IMR-90 (cell line): Measurements from ENCODE around the gene SLIT3. TPM values are rescaled to one million over a fixed set of nuclear protein-coding genes. Genes with fewer than 3 reads are reported as not detected.

Experiments used
- ATAC-seq: fragments of 200-7000 bp; cut with Tn5 transposase; 2 replicates; pipeline ENCODE4 v1.9.1; 2020; ENCODE audit warnings: low read depth, mild to moderate bottlenecking, moderate library complexity
- BruUV-seq: library from RNA; stranded (reverse); fragments of 400-500 nt; replicated peaks from 2 replicates; lab custom pipeline; 2021; lab: Mats Ljungman, UMichigan
- CTCF ChIA-PET: fragments of 300-600 bp; formaldehyde crosslinking; extraction: SDS; loops from one replicate; lab custom pipeline; 2021; ENCODE audit warnings: antibody characterized with exemption; lab: Yijun Ruan, JAX
- POLR2A ChIA-PET: fragments of 300-600 bp; sonication (Branson Sonifier 250); formaldehyde crosslinking; loops from one replicate; lab custom pipeline; 2022; ENCODE audit warnings: antibody characterized with exemption; ENCODE audit not compliant: unreplicated experiment; lab: Charles Lee
- DNase-seq: peaks from one replicate; pipeline ENCODE4 v3.0.0; 2013
- H2AFZ ChIP-seq: replicated peaks from 2 replicates; pipeline ENCODE3; 2013; ENCODE audit warnings: low read length, mild to moderate bottlenecking; ENCODE audit not compliant: poor library complexity
- H2AK5ac ChIP-seq: 2 replicates; pipeline ENCODE4 v1.6.1; 2013; ENCODE audit warnings: low read depth, low read length, inconsistent platforms
- H2AK9ac ChIP-seq: replicated peaks from 2 replicates; pipeline ENCODE3; 2013; ENCODE audit warnings: mild to moderate bottlenecking, low read depth, low read length, moderate library complexity; ENCODE audit not compliant: poor library complexity
- H2BK120ac ChIP-seq: 2 replicates; pipeline ENCODE4 v1.6.1; 2013; ENCODE audit warnings: low read depth, low read length, inconsistent platforms
- H2BK15ac ChIP-seq: 3 replicates; pipeline ENCODE4 v1.6.1; 2013; ENCODE audit warnings: low read depth, low read length, inconsistent platforms
- H2BK20ac ChIP-seq: 2 replicates; pipeline ENCODE4 v1.6.1; 2013; ENCODE audit warnings: low read depth, mild to moderate bottlenecking, inconsistent platforms, low read length, moderate library complexity
- H2BK5ac ChIP-seq: 2 replicates; pipeline ENCODE4 v1.6.1; 2013; ENCODE audit warnings: mild to moderate bottlenecking, low read depth, low read length, inconsistent platforms; ENCODE audit not compliant: poor library complexity, severe bottlenecking
- H3K14ac ChIP-seq: replicated peaks from 2 replicates; pipeline ENCODE4 v1.6.1; 2013; ENCODE audit warnings: low read depth, low read length, inconsistent platforms
- H3K18ac ChIP-seq: 2 replicates; pipeline ENCODE4 v1.6.1; 2013; ENCODE audit warnings: low read depth, low read length, control low read depth
- H3K23ac ChIP-seq: 2 replicates; pipeline ENCODE4 v1.6.1; 2013; ENCODE audit warnings: low read depth, low read length, inconsistent platforms
- H3K27ac ChIP-seq: 2 replicates; pipeline ENCODE4 v1.5.1; 2013; ENCODE audit warnings: mild to moderate bottlenecking, control low read depth, low read length; ENCODE audit not compliant: insufficient read depth
- H3K27me3 ChIP-seq: 2 replicates; pipeline ENCODE4 v1.6.1; 2013; ENCODE audit warnings: low read length; ENCODE audit not compliant: control insufficient read depth, insufficient read depth
- H3K36me3 ChIP-seq: 2 replicates; pipeline ENCODE4 v1.6.1; 2013; ENCODE audit warnings: low read length, mixed read lengths; ENCODE audit not compliant: control insufficient read depth, insufficient read depth
- H3K4ac ChIP-seq: 2 replicates; pipeline ENCODE4 v1.6.1; 2013; ENCODE audit warnings: low read depth, low read length, inconsistent platforms
- H3K4me1 ChIP-seq: 2 replicates; pipeline ENCODE4 v1.6.1; 2013; ENCODE audit warnings: low read length, mixed read lengths; ENCODE audit not compliant: control insufficient read depth, insufficient read depth
- H3K4me2 ChIP-seq: 2 replicates; pipeline ENCODE4 v1.6.1; 2013; ENCODE audit warnings: low read depth, mild to moderate bottlenecking, control low read depth, low read length, moderate library complexity
- H3K4me3 ChIP-seq: 2 replicates; pipeline ENCODE4 v1.5.1; 2013; ENCODE audit warnings: low read depth, mild to moderate bottlenecking, control low read depth, low read length, moderate library complexity; ENCODE audit not compliant: insufficient read depth
- H3K56ac ChIP-seq: 2 replicates; pipeline ENCODE4 v1.6.1; 2013; ENCODE audit warnings: low read length, inconsistent platforms; ENCODE audit not compliant: insufficient read depth; ENCODE audit errors: extremely low read depth
- H3K79me1 ChIP-seq, 2 experiments: 2 replicates each; pipeline ENCODE4 v1.6.1; 2013; ENCODE audit warnings: low read length in 2 of 2, inconsistent platforms in 1 of 2, low read depth in 1 of 2
- H3K9ac ChIP-seq: 2 replicates; pipeline ENCODE4 v1.6.1; 2013; ENCODE audit warnings: low read depth, low read length, control low read depth
- H3K9me1 ChIP-seq: 2 replicates; pipeline ENCODE4 v1.6.1; 2013; ENCODE audit warnings: low read length, inconsistent platforms; ENCODE audit not compliant: insufficient read depth
- H3K9me3 ChIP-seq: 2 replicates; pipeline ENCODE4 v1.6.1; 2013; ENCODE audit warnings: low read length; ENCODE audit not compliant: control insufficient read depth, insufficient read depth
- H4K20me1 ChIP-seq: 2 replicates; pipeline ENCODE4 v1.6.1; 2013; ENCODE audit warnings: low read length, inconsistent platforms; ENCODE audit not compliant: insufficient read depth
- H4K5ac ChIP-seq: 2 replicates; pipeline ENCODE4 v1.6.1; 2013; ENCODE audit warnings: mild to moderate bottlenecking, low read depth, low read length, control low read depth
- H4K8ac ChIP-seq, 2 experiments: 2 replicates each; pipeline ENCODE4 v1.6.1; 2013; ENCODE audit warnings: low read depth in 2 of 2, low read length in 2 of 2, control low read depth in 1 of 2, inconsistent platforms in 1 of 2
- H4K91ac ChIP-seq: 2 replicates; pipeline ENCODE4 v1.6.1; 2013; ENCODE audit warnings: low read depth, low read length, inconsistent platforms; ENCODE audit not compliant: insufficient read depth
- BHLHE40 ChIP-seq: fragments of 150-350 bp; IDR thresholded peaks from 2 replicates; pipeline ENCODE4 v1.6.1; 2016; ENCODE audit warnings: mild to moderate bottlenecking, low read depth, low read length
- CEBPB ChIP-seq: IDR thresholded peaks from 2 replicates; pipeline ENCODE4 v1.6.1; 2012; ENCODE audit warnings: low read depth, low read length, improper control_type of control experiment
- CHD1 ChIP-seq: IDR thresholded peaks from 2 replicates; pipeline ENCODE4 v1.6.1; 2012; ENCODE audit warnings: low read depth, low read length, improper control_type of control experiment
- CTCF ChIP-seq: conservative IDR thresholded peaks from 2 replicates; pipeline ENCODE4 v1.5.1; 2012; ENCODE audit warnings: mild to moderate bottlenecking, low read depth, low read length, improper control_type of control experiment
- FOS ChIP-seq: fragments of 150-350 bp; IDR thresholded peaks from 2 replicates; pipeline ENCODE4 v1.6.1; 2016; ENCODE audit warnings: low read depth, low read length
- MAFK ChIP-seq: IDR thresholded peaks from 2 replicates; pipeline ENCODE4 v1.6.1; 2012; ENCODE audit warnings: low read depth, low read length, improper control_type of control experiment
- MAZ ChIP-seq: IDR thresholded peaks from 2 replicates; pipeline ENCODE4 v1.6.1; 2012; ENCODE audit warnings: low read depth, mild to moderate bottlenecking, low read length, improper control_type of control experiment, moderate library complexity, borderline replicate concordance
- MXI1 ChIP-seq: IDR thresholded peaks from 2 replicates; pipeline ENCODE4 v1.6.1; 2012; ENCODE audit warnings: low read depth, mild to moderate bottlenecking, low read length, moderate library complexity, borderline replicate concordance
- NFE2L2 ChIP-seq: fragments of 150-350 bp; IDR thresholded peaks from 2 replicates; pipeline ENCODE4 v1.6.1; 2016; ENCODE audit warnings: low read depth, mild to moderate bottlenecking, low read length
- POLR2A ChIP-seq: IDR thresholded peaks from 2 replicates; pipeline ENCODE4 v1.6.1; 2012; ENCODE audit warnings: mild to moderate bottlenecking, low read depth, low read length
- RAD21 ChIP-seq: IDR thresholded peaks from 2 replicates; pipeline ENCODE4 v1.6.1; 2012; ENCODE audit warnings: low read length, improper control_type of control experiment
- RCOR1 ChIP-seq: IDR thresholded peaks from 2 replicates; pipeline ENCODE4 v1.6.1; 2012; ENCODE audit warnings: mild to moderate bottlenecking, low read length, improper control_type of control experiment; ENCODE audit not compliant: insufficient replicate concordance
- RFX5 ChIP-seq: IDR thresholded peaks from 2 replicates; pipeline ENCODE4 v1.8.0; 2012; ENCODE audit warnings: low read depth, mild to moderate bottlenecking, low read length, moderate library complexity
- SMC3 ChIP-seq: fragments of 150-350 bp; IDR thresholded peaks from 2 replicates; pipeline ENCODE4 v1.6.1; 2016; ENCODE audit warnings: low read depth, mild to moderate bottlenecking, antibody characterized with exemption, low read length, moderate library complexity
- WGBS, 2 experiments: methylation state at CpG; one replicate each; pipeline versions ENCODE4 v1.1.5 to v1.1.7; 2013; ENCODE audit warnings: missing lambda C conversion rate in 2 of 2; ENCODE audit not compliant: insufficient read length in 1 of 2; ENCODE audit errors: extremely low coverage in 2 of 2; 5-methylcytosine and 5-hydroxymethylcytosine counted together
- dilution Hi-C: fragments of 300-500 bp; cut with HindIII; formaldehyde crosslinking; loops from one replicate; pipeline ENCODE4 v1.14.3; 2018; ENCODE audit warnings: low sequenced_read_pairs; ENCODE audit not compliant: unreplicated experiment
- in situ Hi-C: fragments of 300-500 bp; cut with MboI; formaldehyde crosslinking; loops from 3 replicates; pipeline ENCODE4 v1.14.3; 2019; ENCODE audit warnings: low sequenced_read_pairs, inconsistent platforms, mixed read lengths
- intact Hi-C: fragments of 100-400 bp; cut with micrococcal nuclease; formaldehyde crosslinking; loops from 2 replicates; pipeline ENCODE4 v1.10.0; 2022
- polyA plus RNA-seq, 3 experiments: library from polyadenylated mRNA; depleted of rRNA; stranded (reverse); fragments of >200 nt; gene quantifications; 2 replicates each; pipeline ENCODE4 v1.2.3, GENCODE V29; 2012; ENCODE audit warnings: low replicate concordance in 1 of 3
- total RNA-seq: library from RNA; depleted of rRNA; stranded (reverse); fragments of >200 nt; gene quantifications from 2 replicates; pipeline ENCODE4 v1.2.3, GENCODE V29; 2012
- TF ChIP-seq, protein P1 (sequence below): fragments of 150-350 bp; IDR thresholded peaks from 2 replicates; pipeline ENCODE4 v1.6.1; 2016; ENCODE audit warnings: low read depth, mild to moderate bottlenecking, low read length, moderate library complexity, borderline replicate concordance
- TF ChIP-seq, protein P2 (sequence below): fragments of 150-350 bp; IDR thresholded peaks from 2 replicates; pipeline ENCODE4 v1.6.1; 2017; ENCODE audit warnings: mild to moderate bottlenecking, antibody characterized with exemption, low read length, low read depth

The SLIT3 gene
- total and polyA plus RNA-seq, 2 of the 4 experiments (the other 2 are of a cell fraction): 0.18 to 0.50 TPM

DNA sequence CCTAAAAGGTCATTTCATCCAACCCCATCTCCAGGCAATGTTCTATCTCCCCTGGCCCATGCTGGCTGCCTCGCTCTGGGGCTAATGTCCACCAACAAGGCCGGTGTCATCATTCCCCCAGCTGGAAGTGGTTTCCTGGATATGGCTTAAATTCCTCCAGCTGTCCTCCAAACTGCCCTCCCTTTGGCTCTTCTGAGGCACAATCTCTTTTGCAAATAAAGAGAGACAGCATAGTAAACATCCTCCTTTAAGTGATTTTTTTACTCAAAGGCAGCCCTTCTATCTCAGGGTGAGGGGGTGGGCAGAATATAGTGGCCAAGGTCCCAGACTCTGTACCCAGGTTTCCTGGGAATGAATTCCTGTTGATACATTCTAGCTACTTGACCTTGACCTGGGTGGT lies 604.3 kb downstream of the SLIT3 start:
- Histone ChIP-seq H3K4ac (no peak overlapping the region), H3K4me1 (no peaks in the 10 kb centered on the region), H3K79me1 (no peaks in the 10 kb centered on the region), H4K5ac (no peak overlapping the region), H4K91ac (no peak overlapping the region), H3K9ac (no peak overlapping the region), H3K4me2 (no peak overlapping the region), H3K4me3 (no peak overlapping the region), H3K14ac (no peak overlapping the region), H3K9me1 (no peaks in the 10 kb centered on the region), H3K56ac (no peak overlapping the region), H3K9me3 (no peaks in the 10 kb centered on the region), H2BK15ac (no peak overlapping the region), H2AFZ (no peak overlapping the region), H3K18ac (no peak overlapping the region), H3K27me3 (peaks cover 6% of the 10 kb centered on the region; the same call in 1 of the 2 replicates), H3K23ac (no peak overlapping the region), H2BK5ac (no peak overlapping the region), H4K8ac (no peak overlapping the region), H4K20me1 (no peaks in the 10 kb centered on the region), H2BK20ac (no peak overlapping the region), H2BK120ac (no peak overlapping the region), H2AK9ac (no peak overlapping the region), H2AK5ac (no peak overlapping the region), H3K27ac (no peak overlapping the region), H3K36me3 (no peaks in the 10 kb centered on the region)
- BruUV-seq: no TSS peak
- ChIA-PET POLR2A (no interaction called here), CTCF (interaction anchor here (1.8 kb wide), 1 partner anchor 16 kb away, joined by 5 read pairs; no protein-coding TSS in a partner anchor)
- dilution Hi-C loops (no loop called here), intact Hi-C loops (no loop called here), in situ Hi-C loops (loop anchor here (25.0 kb wide), 1 partner anchor 866 kb away; no protein-coding TSS in a partner anchor)
- ATAC-seq: no peak
- no peak for DNase-seq
- no CpG with 5 or more reads among the region's 2 CpGs for WGBS, 2 experiments
- TF ChIP-seq RAD21 (no peak), FOS (no peak), NFE2L2 (no peak), BHLHE40 (no peak), RFX5 (no peak), CTCF (no peak), CHD1 (no peak), MXI1 (no peak), CEBPB (no peak), POLR2A (no peak), RCOR1 (no peak), MAFK (no peak), MAZ (no peak), SMC3 (no peak)
- TF ChIP-seq, protein P1, sequence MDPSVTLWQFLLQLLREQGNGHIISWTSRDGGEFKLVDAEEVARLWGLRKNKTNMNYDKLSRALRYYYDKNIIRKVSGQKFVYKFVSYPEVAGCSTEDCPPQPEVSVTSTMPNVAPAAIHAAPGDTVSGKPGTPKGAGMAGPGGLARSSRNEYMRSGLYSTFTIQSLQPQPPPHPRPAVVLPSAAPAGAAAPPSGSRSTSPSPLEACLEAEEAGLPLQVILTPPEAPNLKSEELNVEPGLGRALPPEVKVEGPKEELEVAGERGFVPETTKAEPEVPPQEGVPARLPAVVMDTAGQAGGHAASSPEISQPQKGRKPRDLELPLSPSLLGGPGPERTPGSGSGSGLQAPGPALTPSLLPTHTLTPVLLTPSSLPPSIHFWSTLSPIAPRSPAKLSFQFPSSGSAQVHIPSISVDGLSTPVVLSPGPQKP: no peak
- TF ChIP-seq, protein P2, sequence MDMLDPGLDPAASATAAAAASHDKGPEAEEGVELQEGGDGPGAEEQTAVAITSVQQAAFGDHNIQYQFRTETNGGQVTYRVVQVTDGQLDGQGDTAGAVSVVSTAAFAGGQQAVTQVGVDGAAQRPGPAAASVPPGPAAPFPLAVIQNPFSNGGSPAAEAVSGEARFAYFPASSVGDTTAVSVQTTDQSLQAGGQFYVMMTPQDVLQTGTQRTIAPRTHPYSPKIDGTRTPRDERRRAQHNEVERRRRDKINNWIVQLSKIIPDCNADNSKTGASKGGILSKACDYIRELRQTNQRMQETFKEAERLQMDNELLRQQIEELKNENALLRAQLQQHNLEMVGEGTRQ: no peak
